GM19099 (cell line): Measurements from ENCODE around the gene PDIA2.

Experiments used
- POLR2A ChIP-seq: IDR thresholded peaks from 3 replicates; pipeline ENCODE4 v1.6.1; 2011; ENCODE audit warnings: low read depth; ENCODE audit not compliant: insufficient read length; ENCODE audit errors: extremely low read depth

Gene PDIA2

DNA sequence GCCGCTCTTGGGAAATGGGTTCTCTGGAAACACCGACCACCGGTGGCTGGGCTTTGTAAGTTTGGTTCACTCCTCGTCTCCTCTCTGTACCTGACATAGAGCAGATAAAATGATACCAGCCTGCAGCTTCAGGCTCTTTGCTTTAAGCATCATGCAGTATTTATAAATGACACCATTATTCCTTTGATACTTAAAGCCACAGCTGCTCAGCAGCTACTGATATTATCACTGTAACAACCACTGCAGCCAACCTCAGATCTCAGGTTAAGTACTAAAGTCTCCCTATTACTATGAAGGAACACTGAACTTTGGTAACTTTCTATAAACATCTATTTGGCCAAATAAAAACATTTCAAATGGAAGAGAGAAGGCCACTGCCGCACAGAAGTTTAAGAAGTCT is 34.6 kb downstream of the PDIA2 start:
- TF ChIP-seq POLR2A = no peak

DNA sequence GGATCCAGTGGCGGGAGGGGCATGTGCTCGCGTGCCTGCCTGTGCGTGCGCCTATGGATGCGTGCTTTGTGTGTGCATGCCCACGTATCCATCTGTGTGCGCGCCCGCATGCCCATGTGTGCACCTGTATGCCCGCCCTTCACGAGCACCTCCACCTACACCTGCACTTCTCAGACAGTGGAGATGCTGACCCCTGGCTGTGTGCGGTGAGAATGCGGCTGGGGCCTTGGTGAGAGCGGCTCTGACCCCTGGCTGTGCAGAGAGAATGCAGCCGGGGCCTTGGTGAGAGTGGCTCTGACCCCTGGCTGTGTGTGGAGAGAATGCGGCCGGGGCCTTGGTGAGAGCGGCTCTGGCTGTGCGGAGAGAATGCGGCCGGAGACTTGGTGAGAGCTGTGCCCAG is 35.7 kb downstream of the PDIA2 start:
- TF ChIP-seq POLR2A = no peak

GRCh38 chr16:320206-320605 is 37.2 kb downstream of the PDIA2 start:
- TF ChIP-seq POLR2A = no peak

DNA sequence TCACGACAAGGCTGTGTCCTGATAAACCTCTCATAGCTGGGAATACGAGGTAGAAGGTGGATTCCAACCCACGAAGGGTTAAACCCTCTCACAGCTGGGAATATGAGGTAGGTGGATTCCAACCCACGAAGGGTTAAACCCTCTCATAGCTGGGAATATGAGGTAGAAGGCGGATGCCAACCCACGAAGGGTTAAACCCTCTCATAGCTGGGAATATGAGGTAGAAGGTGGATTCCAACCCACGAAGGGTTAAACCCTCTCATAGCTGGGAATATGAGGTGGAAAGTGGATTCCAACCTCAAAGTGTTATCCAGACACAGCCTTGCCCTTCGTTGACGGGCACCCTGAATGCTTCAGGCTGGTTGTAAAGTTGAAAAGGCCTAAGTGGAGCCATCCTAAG is 38.6 kb downstream of the PDIA2 start:
- no peak for TF ChIP-seq POLR2A

GRCh38 chr16:322476-323143 is 39.6 kb downstream of the PDIA2 start:
- no peak for TF ChIP-seq POLR2A

GRCh38 chr16:324201-324450 is 41.2 kb downstream of the PDIA2 start:
- TF ChIP-seq POLR2A = no peak

DNA sequence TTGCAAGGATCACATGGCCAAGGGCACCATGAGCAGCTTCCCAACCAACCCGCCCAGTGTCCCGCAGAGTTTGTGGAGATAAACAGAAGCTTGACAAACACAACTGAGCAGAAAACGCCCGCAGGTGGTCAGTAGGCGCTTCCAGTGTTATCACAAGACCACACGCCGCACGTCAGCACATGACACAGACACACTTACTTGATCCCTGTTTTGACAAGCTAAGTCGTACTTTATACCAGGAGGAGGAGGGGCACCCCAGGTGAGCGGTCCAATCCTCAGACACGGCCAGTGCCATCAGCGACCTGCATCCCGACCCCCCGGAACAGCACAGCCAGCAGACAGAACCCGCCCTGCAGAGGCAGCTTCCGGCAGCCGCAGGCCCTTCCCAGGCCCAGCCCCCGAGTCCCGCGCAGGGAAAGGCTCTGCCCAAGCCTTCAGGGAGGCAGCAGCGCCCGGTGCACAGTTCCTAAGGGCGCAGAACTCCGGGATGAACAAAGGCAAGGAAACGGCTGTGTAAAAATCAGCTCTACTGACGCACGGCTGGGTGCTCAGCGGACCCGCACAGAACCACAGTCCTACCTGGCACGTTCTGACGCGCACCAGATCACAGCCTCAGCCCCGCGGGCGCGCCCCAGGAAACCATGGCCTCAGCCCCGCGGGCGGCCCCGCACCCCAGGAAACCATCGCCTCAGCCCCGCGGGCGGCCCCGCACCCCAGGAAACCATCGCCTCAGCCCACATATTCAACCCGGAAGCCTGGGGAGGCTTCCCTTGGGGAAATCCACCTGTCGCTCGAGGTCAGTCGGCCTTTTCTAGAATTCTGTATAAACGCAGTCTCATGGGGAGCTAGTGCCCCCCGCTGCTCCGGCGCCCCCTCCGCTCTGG is 41.7 kb downstream of the PDIA2 start:
- peak; percentile 56 for TF ChIP-seq POLR2A

DNA sequence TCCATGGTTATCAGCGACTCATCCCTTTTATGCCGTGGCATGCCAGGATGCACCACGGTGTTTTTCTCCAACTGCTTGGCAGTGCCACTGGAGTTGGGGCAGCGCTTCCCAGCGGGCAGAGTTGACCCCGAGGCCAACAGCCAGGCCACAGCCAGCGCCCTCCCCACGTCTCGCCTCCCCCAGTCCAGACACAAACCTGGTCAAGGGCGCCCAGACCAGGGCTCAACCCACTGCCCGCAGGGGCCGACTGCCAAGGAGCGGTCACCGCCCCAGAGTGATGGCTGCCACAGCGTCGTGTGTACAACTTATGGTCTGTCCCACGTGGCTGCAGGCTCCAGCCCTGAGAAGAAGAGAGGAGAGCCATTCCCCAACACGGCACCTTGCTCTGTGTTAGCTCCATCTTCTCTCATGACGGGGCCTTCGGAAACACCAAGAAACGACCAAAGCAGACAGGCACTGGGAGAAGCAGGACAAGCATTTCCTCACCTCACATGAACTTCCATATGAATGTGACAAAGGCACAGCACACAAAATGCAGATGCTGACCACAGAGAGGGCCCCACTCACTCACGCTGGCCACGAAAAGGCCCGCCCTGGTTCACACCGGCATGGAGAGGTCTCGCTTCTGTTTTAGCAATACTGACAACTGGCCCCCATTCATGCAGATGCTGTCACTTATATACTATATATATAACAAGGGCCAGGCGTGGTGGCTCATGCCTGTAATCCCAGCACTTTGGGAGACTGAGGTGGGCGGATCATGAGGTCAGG is 42.6 kb downstream of the PDIA2 start:
- TF ChIP-seq POLR2A = no peak

- TF ChIP-seq POLR2A = no peak
Observed at GRCh38 chr16:330741-331140, 47.8 kb downstream of the PDIA2 start.

DNA sequence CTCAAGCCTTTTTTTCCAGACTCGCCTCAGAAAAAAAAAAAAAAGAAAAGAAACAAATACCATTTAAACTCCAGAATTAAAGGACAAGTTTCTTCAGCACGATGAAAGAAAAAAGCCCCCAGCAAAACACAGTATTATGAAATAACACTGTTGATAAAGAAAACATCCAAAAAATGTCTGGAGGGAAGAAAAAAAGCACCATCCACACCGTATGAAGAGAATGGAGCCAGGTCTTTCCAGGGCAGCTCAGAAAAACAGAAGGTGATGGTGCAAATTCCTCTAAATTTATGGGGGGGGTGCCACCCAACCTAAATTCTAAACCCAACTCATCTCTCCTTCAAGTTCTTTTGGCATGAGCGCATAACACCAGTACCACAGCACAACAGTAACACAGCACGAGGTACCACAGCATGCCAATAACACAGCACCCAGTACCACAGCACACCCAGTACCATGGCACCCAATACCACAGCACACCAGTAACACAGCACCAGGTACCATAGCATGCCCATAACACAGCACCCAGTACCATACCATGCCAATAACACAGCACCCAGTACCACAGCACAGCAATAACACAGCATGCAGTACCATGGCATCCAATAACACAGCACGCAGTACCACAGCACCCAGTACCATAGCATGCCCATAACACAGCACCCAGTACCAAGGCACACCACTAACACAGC is 50.6 kb downstream of the PDIA2 start:
- TF ChIP-seq POLR2A = no peak

DNA sequence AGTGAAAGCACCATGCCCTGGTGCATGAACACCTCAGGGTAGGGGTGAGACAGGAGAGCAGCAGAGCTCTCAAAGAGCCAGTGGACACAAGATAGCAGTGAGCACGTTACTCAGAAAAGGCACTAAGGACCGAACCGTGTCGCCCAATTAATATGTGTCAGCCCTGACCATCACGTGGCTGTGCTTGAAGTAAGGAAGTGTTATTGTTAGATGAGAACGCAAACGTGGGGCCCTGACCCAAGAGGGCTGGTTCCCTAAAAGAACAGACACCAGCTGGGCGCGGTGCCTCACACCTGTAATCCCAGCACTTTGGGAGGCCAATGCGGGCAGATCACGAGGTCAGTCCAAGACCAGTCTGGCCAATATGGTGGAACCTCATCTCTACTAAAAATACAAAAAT is 53.3 kb downstream of the PDIA2 start:
- no peak for TF ChIP-seq POLR2A
